Testis (tissue), 2 donors: ENCODE results near the gene WDCP.

ENCODE experiments used
- CTCF ChIP-seq, 3 experiments: fragments of 450-650 bp in 2 of 3; fragments of 200-600 bp in 1 of 3; sonication (generic) in 1 of 3; IDR thresholded peaks; one replicate each; pipeline ENCODE4 v1.5.1; 2016 to 2019; ENCODE audit warnings: antibody characterized with exemption in 3 of 3, mild to moderate bottlenecking in 2 of 3, moderate library complexity in 1 of 3
- POLR2A ChIP-seq: fragments of 450-650 bp; IDR thresholded peaks from one replicate; pipeline ENCODE4 v1.6.1; 2017; ENCODE audit warnings: antibody characterized with exemption, mild to moderate bottlenecking, moderate library complexity

- TF ChIP-seq CTCF (IDR thresholded peaks at IDR 0.05): no peak
- no peak for TF ChIP-seq POLR2A
Measured at GRCh38 chr2:24046599-24046929, 627 bp downstream of the WDCP start.
